HepG2 (cell line): ENCODE results near the gene TPX2. TPM values are rescaled to one million over a fixed set of nuclear protein-coding genes. Genes with fewer than 3 reads are reported as not detected.

Experiments
- CBX1 ChIP-seq: IDR thresholded peaks from one replicate; pipeline ENCODE4 v1.6.1; 2016; ENCODE audit warnings: antibody characterized with exemption, low read depth
- CSRNP2 ChIP-seq: sonication (generic); formaldehyde crosslinking; conservative IDR thresholded peaks from 2 replicates; pipeline ENCODE4 v1.8.0; 2022; ENCODE audit warnings: low read depth, missing genetic modification reagents
- DNMT3B ChIP-seq: conservative IDR thresholded peaks from 2 replicates; pipeline ENCODE4 v1.6.1; 2016; ENCODE audit warnings: missing biosample characterization, control low read depth
- EED ChIP-seq: sonication (generic); formaldehyde crosslinking; IDR thresholded peaks from 2 replicates; pipeline ENCODE4 v1.5.0; 2020; ENCODE audit warnings: mild to moderate bottlenecking, missing genetic modification reagents
- ESRRA ChIP-seq: sonication (generic); formaldehyde crosslinking; IDR thresholded peaks from 2 replicates; pipeline ENCODE4 v1.5.1; 2020; ENCODE audit warnings: mild to moderate bottlenecking, low read depth, missing genetic modification reagents
- FOXA1 ChIP-seq, 2 experiments: fragments of 450-650 bp in 1 of 2; sonication (generic) in 1 of 2; formaldehyde crosslinking in 1 of 2; IDR thresholded peaks; 2 replicates each; pipeline versions ENCODE4 v1.4.0 to v1.6.1; 2016 to 2020; ENCODE audit warnings: missing genetic modification reagents in 1 of 2
- FOXC1 ChIP-seq: sonication (generic); formaldehyde crosslinking; IDR thresholded peaks from 2 replicates; pipeline ENCODE4 v1.8.0; 2022; ENCODE audit warnings: mild to moderate bottlenecking, missing genetic modification reagents, borderline replicate concordance
- HNRNPUL1 ChIP-seq: fragments of 200-400 bp; formaldehyde crosslinking; IDR thresholded peaks from 2 replicates; pipeline ENCODE4 v1.6.1; 2017; ENCODE audit warnings: low read depth, mild to moderate bottlenecking, low read length, moderate library complexity
- HOXD1 ChIP-seq: sonication (generic); formaldehyde crosslinking; IDR thresholded peaks from 2 replicates; pipeline ENCODE4 v1.5.0; 2020; ENCODE audit warnings: missing genetic modification reagents
- KDM3A ChIP-seq: IDR thresholded peaks from 2 replicates; pipeline ENCODE4 v1.6.1; 2018; ENCODE audit warnings: low read depth, missing compliant biosample characterization
- KLF15 ChIP-seq: sonication (generic); formaldehyde crosslinking; IDR thresholded peaks from 2 replicates; pipeline ENCODE4 v1.8.1; 2023; ENCODE audit warnings: borderline replicate concordance, mild to moderate bottlenecking, inconsistent platforms, missing genetic modification reagents, mixed read lengths
- MXD4 ChIP-seq: IDR thresholded peaks from 2 replicates; pipeline ENCODE4 v1.6.1; 2016; ENCODE audit warnings: mild to moderate bottlenecking, missing biosample characterization, missing genetic modification reagents
- SIN3B ChIP-seq: fragments of 150-350 bp; IDR thresholded peaks from 2 replicates; pipeline ENCODE4 v1.6.1; 2014; ENCODE audit warnings: low read length
- SOX13 ChIP-seq, 3 experiments: fragments of 450-650 bp in 1 of 3; sonication (generic) in 1 of 3; formaldehyde crosslinking in 1 of 3; IDR thresholded peaks in 2 of 3; conservative IDR thresholded peaks in 1 of 3; 2 replicates each; pipeline versions ENCODE4 v1.5.0 to v1.6.1; 2016 to 2020; ENCODE audit warnings: antibody characterized with exemption in 1 of 3, mild to moderate bottlenecking in 1 of 3, missing compliant biosample characterization in 1 of 3, missing genetic modification reagents in 1 of 3, moderate library complexity in 1 of 3
- SRY ChIP-seq: sonication (generic); formaldehyde crosslinking; IDR thresholded peaks from 2 replicates; pipeline ENCODE4 v1.8.0; 2022; ENCODE audit warnings: mild to moderate bottlenecking, missing genetic modification reagents
- TAF15 ChIP-seq: fragments of 200-400 bp; formaldehyde crosslinking; IDR thresholded peaks from one replicate; pipeline ENCODE4 v1.6.1; 2018; ENCODE audit warnings: mild to moderate bottlenecking, low read depth, low read length; ENCODE audit not compliant: poor library complexity, severe bottlenecking
- TEAD2 ChIP-seq: sonication (generic); formaldehyde crosslinking; IDR thresholded peaks from 2 replicates; pipeline ENCODE4 v1.9.0; 2021; ENCODE audit warnings: missing genetic modification reagents
- ZC3H13 ChIP-seq: sonication (generic); formaldehyde crosslinking; IDR thresholded peaks from 2 replicates; pipeline ENCODE4 v1.8.1; 2023; ENCODE audit warnings: mild to moderate bottlenecking, missing genetic modification reagents, moderate library complexity
- ZFP36L2 ChIP-seq: sonication (generic); formaldehyde crosslinking; IDR thresholded peaks from 2 replicates; pipeline ENCODE4 v1.4.0; 2020; ENCODE audit warnings: missing genetic modification reagents
- ZNF263 ChIP-seq: sonication (generic); formaldehyde crosslinking; IDR thresholded peaks from 2 replicates; pipeline ENCODE4 v1.4.0; 2020; ENCODE audit warnings: missing genetic modification reagents
- ZNF276 ChIP-seq: sonication (generic); formaldehyde crosslinking; IDR thresholded peaks from 2 replicates; pipeline ENCODE4 v1.4.0; 2020; ENCODE audit warnings: mild to moderate bottlenecking, low read depth, missing genetic modification reagents
- ZNF451 ChIP-seq: sonication (generic); formaldehyde crosslinking; IDR thresholded peaks from 2 replicates; pipeline ENCODE4 v1.5.0; 2020; ENCODE audit warnings: mild to moderate bottlenecking, missing genetic modification reagents
- ZNF510 ChIP-seq: sonication (generic); formaldehyde crosslinking; IDR thresholded peaks from 2 replicates; pipeline ENCODE4 v1.4.0; 2020; ENCODE audit warnings: low read depth, mild to moderate bottlenecking, missing genetic modification reagents
- polyA plus RNA-seq, 8 experiments: library from polyadenylated mRNA; depleted of rRNA in 3 of 8; stranded (reverse) in 7 of 8; unstranded in 1 of 8; fragments of >200 nt; fragmentation: Illumina TruSeq in 4 of 8; extraction: Trizol in 4 of 8; gene quantifications; 2 replicates each; pipeline versions ENCODE4 v1.2.1 to v1.2.3, GENCODE V29; 2011 to 2016; ENCODE audit warnings: low read depth in 4 of 8, missing spikeins in 1 of 8, mixed read lengths in 1 of 8; ENCODE audit not compliant: insufficient read depth in 1 of 8
- total RNA-seq, 5 experiments: library from RNA; depleted of rRNA; stranded (reverse); fragments of >200 nt; fragmentation: Illumina TruSeq; extraction: Trizol; gene quantifications; 2 replicates each; pipeline ENCODE4 v1.2.3, GENCODE V29; 2016; ENCODE audit warnings: low read depth in 1 of 5
- TF ChIP-seq, protein P1 (sequence below): sonication (generic); formaldehyde crosslinking; IDR thresholded peaks from 2 replicates; pipeline ENCODE4 v1.5.1; 2020; ENCODE audit warnings: missing genetic modification reagents, mild to moderate bottlenecking, borderline replicate concordance

TPX2 gene
- total and polyA plus RNA-seq, 2 of the 13 experiments (the other 11 are each of a cell fraction or from before 2014, with no cell fraction given), result 34.3 to 124 TPM

DNA sequence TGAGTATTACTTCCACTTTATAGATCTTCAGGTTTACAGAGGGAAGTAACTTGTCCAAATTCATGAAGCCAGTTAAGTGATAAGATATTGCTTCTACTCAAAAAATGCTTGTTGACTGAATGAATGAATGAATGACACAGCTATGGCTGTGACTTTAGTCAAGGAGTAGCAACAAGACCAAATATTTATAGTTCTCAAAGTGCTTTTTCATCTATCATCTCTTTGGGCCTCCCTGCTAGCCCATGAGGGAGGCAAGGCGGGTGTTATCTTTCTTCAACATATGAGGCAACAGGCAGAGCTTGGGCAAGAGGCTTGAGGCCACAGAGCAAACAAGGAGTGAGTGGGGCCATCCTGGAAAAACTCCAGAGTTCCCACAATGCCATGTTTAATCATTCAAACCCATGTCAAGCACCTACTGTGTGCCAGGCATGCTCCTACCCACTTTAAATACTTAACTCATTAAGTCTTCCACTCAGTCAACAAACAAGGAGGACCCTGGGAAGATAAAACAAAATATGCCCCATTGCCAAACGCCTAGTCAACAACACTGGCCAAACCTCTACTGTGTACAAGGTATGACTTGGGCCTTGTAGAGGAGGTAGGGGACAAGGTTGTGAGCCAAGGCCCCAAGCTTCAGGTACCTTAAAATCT is 32.4 kb upstream of the TPX2 start (continued):
- TF ChIP-seq HOXD1 (CRISPR knock-in tag) (peak; percentile 98), KLF15 (no peak), EED (CRISPR knock-in tag) (no peak), CBX1 (peak; percentile 60), ZC3H13 (no peak), ZNF263 (CRISPR knock-in tag) (peak; percentile 51; the same call in 1 of the 2 replicates), ZNF276 (no peak; the same call in 1 of the 2 replicates), SOX13 (IDR thresholded peaks at IDR 0.05) (peak; percentile 97), SOX13 (CRISPR knock-in tag; conservative IDR thresholded peaks at IDR 0.05 in 1 of 2, IDR thresholded peaks at IDR 0.05 in 1 of 2) (peak; percentile 54 to 98; a peak in 3 of 4 replicates), DNMT3B (CRISPR knock-in tag) (peak; percentile 100), KDM3A (peak; percentile 99), CSRNP2 (CRISPR knock-in tag) (no peak), TEAD2 (no peak), TAF15 (no peak), ZFP36L2 (CRISPR knock-in tag) (no peak; the same call in 1 of the 2 replicates), HNRNPUL1 (0 out of 2 replicates have a peak, but pooled peaks have one; percentile 18), FOXA1 (IDR thresholded peaks at IDR 0.05) (no peak; the same call in 1 of the 2 replicates), FOXA1 (CRISPR knock-in tag; IDR thresholded peaks at IDR 0.05) (peak; percentile 99), ZNF451 (CRISPR knock-in tag) (no peak), SRY (CRISPR knock-in tag) (no peak), FOXC1 (CRISPR knock-in tag) (no peak; the same call in 1 of the 2 replicates), MXD4 (CRISPR knock-in tag) (no peak), SIN3B (no peak; the same call in 1 of the 2 replicates), ESRRA (CRISPR knock-in tag) (peak; percentile 59; the same call in 1 of the 2 replicates), ZNF510 (CRISPR knock-in tag) (0 out of 2 replicates have a peak, but pooled peaks have one; percentile 29)
- TF ChIP-seq, protein P1, sequence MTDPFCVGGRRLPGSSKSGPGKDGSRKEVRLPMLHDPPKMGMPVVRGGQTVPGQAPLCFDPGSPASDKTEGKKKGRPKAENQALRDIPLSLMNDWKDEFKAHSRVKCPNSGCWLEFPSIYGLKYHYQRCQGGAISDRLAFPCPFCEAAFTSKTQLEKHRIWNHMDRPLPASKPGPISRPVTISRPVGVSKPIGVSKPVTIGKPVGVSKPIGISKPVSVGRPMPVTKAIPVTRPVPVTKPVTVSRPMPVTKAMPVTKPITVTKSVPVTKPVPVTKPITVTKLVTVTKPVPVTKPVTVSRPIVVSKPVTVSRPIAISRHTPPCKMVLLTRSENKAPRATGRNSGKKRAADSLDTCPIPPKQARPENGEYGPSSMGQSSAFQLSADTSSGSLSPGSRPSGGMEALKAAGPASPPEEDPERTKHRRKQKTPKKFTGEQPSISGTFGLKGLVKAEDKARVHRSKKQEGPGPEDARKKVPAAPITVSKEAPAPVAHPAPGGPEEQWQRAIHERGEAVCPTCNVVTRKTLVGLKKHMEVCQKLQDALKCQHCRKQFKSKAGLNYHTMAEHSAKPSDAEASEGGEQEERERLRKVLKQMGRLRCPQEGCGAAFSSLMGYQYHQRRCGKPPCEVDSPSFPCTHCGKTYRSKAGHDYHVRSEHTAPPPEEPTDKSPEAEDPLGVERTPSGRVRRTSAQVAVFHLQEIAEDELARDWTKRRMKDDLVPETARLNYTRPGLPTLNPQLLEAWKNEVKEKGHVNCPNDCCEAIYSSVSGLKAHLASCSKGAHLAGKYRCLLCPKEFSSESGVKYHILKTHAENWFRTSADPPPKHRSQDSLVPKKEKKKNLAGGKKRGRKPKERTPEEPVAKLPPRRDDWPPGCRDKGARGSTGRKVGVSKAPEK (CRISPR knock-in tag), result no peak
